Activated naive CD8-positive, alpha-beta T cell treated with anti-CD3 and anti-CD28 coated beads, Interleukin-2, amount 50 U/mL, for 24 hours (primary cell): ENCODE results near the gene SLC7A1.

Experiments
- ATAC-seq: fragments of 150-1000 bp; cut with Tn5 transposase; one replicate; pipeline ENCODE4 v1.10.0; 2021
- DNase-seq: peaks from one replicate; pipeline ENCODE4 v3.0.0; 2021
- H3K27ac Mint-ChIP-seq: one replicate; pipeline ENCODE4 v1.8.0; 2021; ENCODE audit warnings: mild to moderate bottlenecking, mixed read lengths
- H3K27me3 Mint-ChIP-seq: one replicate; pipeline ENCODE4 v1.8.0; 2021; ENCODE audit warnings: mixed read lengths
- H3K36me3 Mint-ChIP-seq: one replicate; pipeline ENCODE4 v1.8.0; 2021; ENCODE audit warnings: low read depth, mixed read lengths
- H3K4me1 Mint-ChIP-seq: one replicate; pipeline ENCODE4 v1.8.0; 2021; ENCODE audit warnings: mixed read lengths
- H3K4me3 Mint-ChIP-seq: one replicate; pipeline ENCODE4 v1.8.0; 2021; ENCODE audit warnings: mild to moderate bottlenecking, moderate library complexity, mixed read lengths
- H3K9me3 Mint-ChIP-seq: one replicate; pipeline ENCODE4 v1.8.0; 2021; ENCODE audit warnings: mixed read lengths

The SLC7A1 gene

DNA sequence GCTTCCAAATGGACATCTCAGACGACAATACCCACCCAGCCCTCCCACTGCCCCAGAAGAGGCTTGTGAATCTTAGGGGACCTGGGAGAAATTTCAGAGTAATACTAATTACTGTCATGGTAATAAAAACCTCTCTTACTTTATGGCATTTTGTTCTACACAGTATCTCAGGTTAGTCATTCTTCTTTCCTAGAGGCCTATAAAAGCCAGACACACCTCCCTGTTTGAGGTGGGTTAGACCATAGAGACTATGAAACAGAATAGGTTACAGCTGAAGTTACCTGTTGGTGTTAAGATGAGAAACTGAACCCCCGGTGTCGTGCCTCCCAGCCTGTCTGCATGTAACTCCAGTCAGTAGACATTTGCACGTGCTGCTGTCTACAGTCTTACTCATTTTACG is 113.9 kb downstream of the SLC7A1 start:
- ATAC-seq: no peak
- no peak overlapping the region for H3K4me3 Mint-ChIP-seq

DNA sequence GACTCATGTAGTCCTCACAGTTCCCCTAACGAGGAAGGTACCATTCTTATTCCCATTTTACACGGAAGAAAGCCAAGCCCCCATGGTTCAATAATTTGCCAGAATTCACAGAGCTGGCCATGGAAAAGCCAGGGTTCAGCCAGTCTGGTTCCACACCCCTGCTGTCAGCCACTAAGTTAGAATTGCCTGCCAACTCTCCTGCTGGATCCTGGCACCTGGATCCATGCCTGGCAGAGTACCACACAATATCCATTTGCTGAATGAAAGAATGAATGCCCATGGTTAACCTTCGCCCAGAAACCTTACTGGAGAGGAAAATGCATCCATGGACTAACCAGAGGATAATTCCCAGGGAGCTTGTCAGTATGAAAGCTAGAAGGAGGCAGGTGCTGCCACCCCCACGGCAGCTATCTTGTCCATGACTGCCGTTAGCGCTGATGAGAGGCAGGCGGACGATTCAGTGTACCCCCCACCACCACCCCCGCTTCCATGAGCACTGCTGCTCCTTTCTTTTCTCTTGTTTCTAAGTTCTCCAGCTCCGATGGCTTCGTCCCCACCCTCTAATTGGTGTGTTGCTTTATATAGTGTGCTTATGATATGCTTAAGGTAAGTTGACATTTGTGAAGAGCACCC is 114.5 kb downstream of the SLC7A1 start:
- Mint-ChIP-seq H3K9me3 (no peaks in the 10 kb centered on the region), H3K4me1 (peaks cover 1% of the 10 kb centered on the region), H3K27me3 (peaks cover 4% of the 10 kb centered on the region), H3K36me3 (no peaks in the 10 kb centered on the region), H3K4me3 (no peak overlapping the region), H3K27ac (no peak overlapping the region)
- DNase-seq (no peak), ATAC-seq (no peak)

More for the DNA sequence above, 113.9 kb downstream of the SLC7A1 start:
- peaks cover 5% of the 10 kb centered on the region for H3K27me3 Mint-ChIP-seq
- no peaks in the 10 kb centered on the region for H3K9me3 Mint-ChIP-seq
- peaks cover 1% of the 10 kb centered on the region for H3K4me1 Mint-ChIP-seq
- no peak for DNase-seq
- H3K36me3 Mint-ChIP-seq: no peaks in the 10 kb centered on the region
- no peak overlapping the region for H3K27ac Mint-ChIP-seq

DNA sequence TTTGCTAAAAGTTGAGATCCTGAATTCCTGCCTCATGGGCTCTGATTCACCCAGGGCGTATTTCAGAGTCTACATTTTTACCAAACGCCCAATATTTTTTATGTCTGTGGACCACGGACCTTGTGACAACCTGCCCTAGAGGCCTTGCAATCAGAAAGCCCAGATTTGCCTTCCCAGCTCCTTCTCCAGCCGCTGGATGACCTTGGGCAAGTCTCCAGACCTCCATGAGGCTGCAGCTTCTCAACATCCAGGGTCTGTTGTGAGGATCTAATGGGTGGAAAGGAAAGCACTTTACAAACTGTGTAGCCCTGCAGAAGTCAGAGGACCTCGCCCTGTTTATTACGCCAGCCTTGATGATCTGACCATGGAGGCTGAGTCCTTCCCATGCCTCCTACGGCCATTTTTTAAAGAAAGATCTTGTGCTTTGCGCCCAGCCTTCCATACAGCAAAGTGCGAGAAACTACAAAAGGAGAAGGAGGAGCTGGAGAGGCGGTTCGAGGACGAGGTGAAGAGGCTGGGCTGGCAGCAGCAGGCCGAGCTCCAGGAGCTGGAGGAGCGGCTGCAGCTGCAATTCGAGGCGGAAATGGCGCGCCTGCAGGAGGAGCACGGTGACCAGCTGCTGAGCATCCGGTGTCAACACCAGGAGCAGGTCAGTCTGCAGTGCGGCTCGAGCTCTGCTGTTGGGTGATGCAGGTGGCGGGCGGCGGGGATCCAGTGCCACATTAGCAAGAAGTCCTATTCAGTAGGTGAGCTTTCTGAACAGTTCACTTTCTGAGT is 115.6 kb downstream of the SLC7A1 start:
- peaks cover 1% of the 10 kb centered on the region for H3K4me1 Mint-ChIP-seq
- DNase-seq: no peak
- no peak overlapping the region for H3K27ac Mint-ChIP-seq
- H3K27me3 Mint-ChIP-seq: peaks cover 3% of the 10 kb centered on the region
- ATAC-seq: no peak
- no peaks in the 10 kb centered on the region for H3K36me3 Mint-ChIP-seq
- no peaks in the 10 kb centered on the region for H3K9me3 Mint-ChIP-seq
- H3K4me3 Mint-ChIP-seq: no peak overlapping the region

DNA sequence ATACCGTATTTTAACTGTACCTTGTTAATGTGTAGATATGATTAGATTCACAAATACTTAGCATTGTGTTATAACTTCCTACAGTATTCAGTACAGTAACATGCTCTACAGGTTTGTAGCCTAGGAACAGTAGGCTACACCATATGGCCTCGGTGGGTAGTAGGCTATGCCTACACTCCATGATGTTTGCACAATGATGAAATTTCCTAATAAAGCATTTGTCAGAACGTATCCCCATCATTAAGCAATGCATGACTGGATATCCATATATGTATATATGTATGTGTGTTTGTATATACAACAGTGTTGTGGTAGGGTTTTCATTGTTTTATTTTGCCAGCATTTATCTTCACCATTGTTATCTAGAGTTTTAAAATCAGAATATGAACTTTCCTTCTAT is 119.4 kb downstream of the SLC7A1 start:
- H3K4me3 Mint-ChIP-seq: no peak overlapping the region
- no peak for DNase-seq
- H3K27ac Mint-ChIP-seq: no peak overlapping the region
- H3K9me3 Mint-ChIP-seq: no peaks in the 10 kb centered on the region
- peaks cover 2% of the 10 kb centered on the region for H3K4me1 Mint-ChIP-seq
- no peak for ATAC-seq
- H3K36me3 Mint-ChIP-seq: no peaks in the 10 kb centered on the region
- H3K27me3 Mint-ChIP-seq: peaks cover 8% of the 10 kb centered on the region

DNA sequence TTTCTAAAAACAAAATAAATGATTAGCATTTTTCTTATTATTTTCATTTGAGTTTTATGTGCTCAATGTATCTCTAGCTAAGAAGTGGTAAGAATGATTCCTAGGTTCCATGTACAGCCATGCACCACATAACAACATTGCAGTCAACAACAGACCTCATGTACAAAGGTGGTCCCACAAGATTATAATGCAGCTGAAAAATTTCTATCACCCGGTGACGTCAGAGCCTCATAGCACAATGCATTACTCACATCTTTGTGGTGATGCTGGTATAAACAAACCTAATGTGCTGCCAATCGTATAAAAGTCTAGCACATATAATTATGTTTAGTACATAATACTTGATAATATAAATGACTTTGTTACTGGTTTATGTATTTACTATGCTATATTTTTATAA is 120.5 kb downstream of the SLC7A1 start:
- DNase-seq (no peak), ATAC-seq (no peak)
- peaks cover 10% of the 10 kb centered on the region for H3K27me3 Mint-ChIP-seq
- H3K4me3 Mint-ChIP-seq: no peak overlapping the region
- no peak overlapping the region for H3K27ac Mint-ChIP-seq
- H3K9me3 Mint-ChIP-seq: no peaks in the 10 kb centered on the region
- no peaks in the 10 kb centered on the region for H3K36me3 Mint-ChIP-seq
- H3K4me1 Mint-ChIP-seq: peaks cover 2% of the 10 kb centered on the region

DNA sequence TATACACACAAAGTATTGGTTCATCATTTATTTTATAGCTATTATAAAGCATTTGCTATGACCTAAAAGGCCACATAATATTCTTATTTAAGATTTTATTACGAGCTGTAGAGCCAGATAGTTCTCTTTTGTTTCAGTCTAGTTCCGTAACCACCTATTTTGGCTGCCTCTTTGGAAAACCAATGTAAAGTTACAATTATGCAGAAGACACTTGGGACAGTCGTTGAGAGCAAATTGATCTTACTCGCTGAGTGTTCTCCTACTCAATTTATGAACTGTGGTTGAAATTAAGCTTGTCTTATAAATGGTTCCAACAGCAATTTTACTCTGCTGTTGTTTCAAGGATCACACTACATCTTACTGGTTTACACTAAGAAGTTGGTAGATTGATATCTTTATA is 122.3 kb downstream of the SLC7A1 start:
- DNase-seq (no peak), ATAC-seq (no peak)
- Mint-ChIP-seq H3K9me3 (no peaks in the 10 kb centered on the region), H3K27me3 (peaks cover 7% of the 10 kb centered on the region), H3K27ac (no peak overlapping the region), H3K4me3 (no peak overlapping the region), H3K36me3 (no peaks in the 10 kb centered on the region), H3K4me1 (peaks cover 2% of the 10 kb centered on the region)

DNA sequence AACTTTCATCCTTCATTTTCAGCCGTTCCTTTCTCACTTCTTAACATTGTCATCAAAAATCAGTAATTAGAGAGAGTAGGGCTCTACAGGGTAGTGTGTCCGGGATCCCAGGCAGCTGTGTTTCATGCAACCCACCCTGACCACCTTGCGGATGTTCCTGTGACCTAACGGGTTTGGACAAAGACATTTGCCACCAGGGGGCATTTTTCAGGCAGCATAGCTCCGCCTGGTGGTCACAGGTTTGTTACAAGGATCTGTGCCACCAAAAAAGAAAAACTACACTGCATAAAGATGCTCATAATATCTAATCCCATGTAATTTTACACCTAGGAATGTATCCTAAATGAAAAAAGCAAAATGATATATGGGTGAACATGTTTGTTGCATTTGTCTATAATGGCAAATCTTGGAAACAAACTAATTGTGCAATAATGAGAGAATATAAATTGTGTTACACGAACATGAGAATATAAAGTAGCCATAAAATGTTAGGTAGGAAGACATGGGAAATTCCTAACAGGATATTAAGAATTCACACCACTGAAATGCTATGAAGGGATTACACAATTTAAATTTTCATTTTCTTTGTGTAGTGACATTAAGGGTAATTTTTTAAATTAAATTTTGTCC is 123.0 kb downstream of the SLC7A1 start:
- ATAC-seq: no peak
- Mint-ChIP-seq H3K36me3 (no peaks in the 10 kb centered on the region), H3K4me1 (peaks cover 2% of the 10 kb centered on the region), H3K27me3 (peaks cover 7% of the 10 kb centered on the region), H3K27ac (no peak overlapping the region), H3K4me3 (no peak overlapping the region), H3K9me3 (no peaks in the 10 kb centered on the region)
- peak; percentile 67 for DNase-seq

DNA sequence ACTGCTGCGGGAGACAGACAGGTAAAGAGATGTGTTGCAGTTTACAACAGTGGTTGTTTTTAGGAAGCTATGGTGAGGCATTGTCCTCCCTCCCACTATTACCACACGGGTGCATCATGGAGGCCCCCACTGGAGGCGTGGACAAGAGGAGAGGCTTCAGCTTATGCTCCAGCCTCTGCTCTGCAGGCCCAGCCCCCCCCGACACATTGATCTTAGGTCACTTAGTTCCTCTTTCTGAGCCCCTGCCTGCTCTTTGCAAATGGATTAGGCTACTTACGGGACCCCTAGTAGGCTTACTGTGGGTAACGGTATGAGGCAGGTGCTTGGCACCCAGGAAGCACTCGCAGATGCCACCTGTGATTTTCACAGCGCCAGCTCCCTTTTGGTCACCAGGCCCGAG is 123.9 kb downstream of the SLC7A1 start:
- no peak overlapping the region for H3K4me3 Mint-ChIP-seq
- DNase-seq: no peak
- no peaks in the 10 kb centered on the region for H3K9me3 Mint-ChIP-seq
- H3K27me3 Mint-ChIP-seq: peaks cover 7% of the 10 kb centered on the region
- no peak for ATAC-seq
- no peak overlapping the region for H3K27ac Mint-ChIP-seq
- H3K36me3 Mint-ChIP-seq: no peaks in the 10 kb centered on the region
- H3K4me1 Mint-ChIP-seq: peaks cover 2% of the 10 kb centered on the region

DNA sequence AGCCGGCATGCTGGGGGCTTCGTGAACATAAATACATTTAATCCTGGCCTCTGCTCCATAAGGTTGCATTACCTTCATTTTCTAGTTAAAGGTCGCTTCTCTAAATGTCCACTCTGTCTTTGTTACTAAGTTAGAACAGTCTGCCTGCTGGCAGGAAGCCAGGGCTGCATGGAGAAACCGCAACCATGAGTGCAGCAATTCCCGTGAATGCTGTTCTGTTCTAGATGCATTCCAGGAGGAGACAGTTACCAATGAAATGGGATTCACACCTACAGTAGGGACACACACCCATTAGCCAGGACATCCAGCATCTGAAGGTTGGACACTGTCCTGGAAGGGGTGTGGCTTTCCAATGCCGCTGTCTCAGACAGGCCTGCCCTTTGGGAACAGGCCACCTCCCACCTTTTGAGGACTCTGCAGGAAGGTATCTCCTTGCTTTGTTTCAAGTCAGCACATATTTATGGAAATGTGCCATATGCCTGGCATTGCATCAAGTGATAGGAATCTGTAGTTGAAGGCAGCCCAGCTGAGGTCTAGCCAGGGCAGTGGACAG is 129.7 kb downstream of the SLC7A1 start:
- Mint-ChIP-seq H3K27ac (no peak overlapping the region), H3K4me3 (no peak overlapping the region), H3K27me3 (peaks cover 2% of the 10 kb centered on the region), H3K9me3 (no peaks in the 10 kb centered on the region), H3K36me3 (no peaks in the 10 kb centered on the region), H3K4me1 (no peaks in the 10 kb centered on the region)
- ATAC-seq: no peak
- DNase-seq: no peak

DNA sequence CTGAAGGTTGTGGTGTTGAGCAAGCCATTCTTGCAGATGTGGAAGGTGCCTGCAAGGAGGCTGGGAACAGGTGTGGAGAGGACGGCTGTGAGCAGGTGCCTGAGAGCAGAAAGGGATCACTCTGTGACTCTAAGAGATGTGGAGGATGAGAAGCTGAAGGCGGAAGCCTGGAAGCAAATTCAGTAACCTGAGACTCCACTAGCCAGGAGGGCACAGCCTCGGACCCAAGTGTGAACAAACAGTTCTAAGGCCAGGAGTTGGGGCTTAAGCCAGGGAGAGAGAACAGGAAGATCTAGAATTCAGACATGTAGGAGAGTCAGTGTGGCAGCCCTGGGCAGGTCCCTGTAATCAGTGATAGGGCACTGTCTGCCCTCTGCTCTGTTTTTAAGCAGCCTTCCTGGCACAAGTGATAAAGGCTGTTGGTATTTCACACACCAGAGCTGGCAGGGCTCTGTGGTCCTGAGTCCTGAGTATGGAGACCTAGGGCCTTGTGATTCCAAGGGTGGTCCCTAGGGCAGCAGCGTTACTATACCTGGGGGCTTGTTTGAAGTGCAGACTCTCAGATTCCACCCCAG is 131.3 kb downstream of the SLC7A1 start:
- no peak for ATAC-seq
- Mint-ChIP-seq H3K27me3 (peaks cover 3% of the 10 kb centered on the region), H3K9me3 (no peaks in the 10 kb centered on the region), H3K36me3 (no peaks in the 10 kb centered on the region), H3K4me3 (no peak overlapping the region), H3K4me1 (no peaks in the 10 kb centered on the region), H3K27ac (no peak overlapping the region)
- no peak for DNase-seq

DNA sequence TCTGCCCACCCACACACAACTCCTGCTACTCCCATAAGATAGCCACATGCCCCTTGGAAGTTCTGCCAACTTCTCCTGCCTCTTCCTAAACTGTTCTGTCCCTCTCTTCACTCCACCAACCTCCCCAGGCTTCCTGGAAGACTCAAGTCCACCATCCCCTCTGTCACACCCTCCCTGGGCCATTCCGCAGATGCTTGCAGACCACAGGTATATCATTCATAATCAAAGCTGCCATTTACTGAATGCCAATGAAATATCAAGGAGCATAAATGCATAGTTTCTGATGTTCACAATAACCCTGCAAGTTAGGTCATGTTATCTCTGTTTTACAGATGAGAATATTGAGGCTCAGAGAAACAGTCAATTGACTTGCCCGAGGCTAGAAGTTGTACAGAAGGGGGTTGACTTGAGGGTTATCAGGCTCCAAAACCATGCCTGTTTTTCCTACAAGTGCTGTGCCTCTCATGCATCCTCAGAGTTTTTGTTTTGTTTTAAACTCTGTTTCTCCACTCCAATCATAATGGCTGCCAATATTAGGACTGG is 135.6 kb downstream of the SLC7A1 start:
- H3K27ac Mint-ChIP-seq: no peak overlapping the region

More for the DNA sequence above, 135.6 kb downstream of the SLC7A1 start:
- Mint-ChIP-seq H3K9me3 (no peaks in the 10 kb centered on the region), H3K36me3 (no peaks in the 10 kb centered on the region), H3K4me3 (no peak overlapping the region), H3K27me3 (peaks cover 8% of the 10 kb centered on the region), H3K4me1 (no peaks in the 10 kb centered on the region)
- no peak for DNase-seq
- no peak for ATAC-seq
